NCI-H1048 (cell line): ENCODE results near the gene JUN.

Experiments used
- DNase-seq: peaks from one replicate; lab custom pipeline; 2025; lab: John Stamatoyannopoulos, UW

Gene JUN

DNA sequence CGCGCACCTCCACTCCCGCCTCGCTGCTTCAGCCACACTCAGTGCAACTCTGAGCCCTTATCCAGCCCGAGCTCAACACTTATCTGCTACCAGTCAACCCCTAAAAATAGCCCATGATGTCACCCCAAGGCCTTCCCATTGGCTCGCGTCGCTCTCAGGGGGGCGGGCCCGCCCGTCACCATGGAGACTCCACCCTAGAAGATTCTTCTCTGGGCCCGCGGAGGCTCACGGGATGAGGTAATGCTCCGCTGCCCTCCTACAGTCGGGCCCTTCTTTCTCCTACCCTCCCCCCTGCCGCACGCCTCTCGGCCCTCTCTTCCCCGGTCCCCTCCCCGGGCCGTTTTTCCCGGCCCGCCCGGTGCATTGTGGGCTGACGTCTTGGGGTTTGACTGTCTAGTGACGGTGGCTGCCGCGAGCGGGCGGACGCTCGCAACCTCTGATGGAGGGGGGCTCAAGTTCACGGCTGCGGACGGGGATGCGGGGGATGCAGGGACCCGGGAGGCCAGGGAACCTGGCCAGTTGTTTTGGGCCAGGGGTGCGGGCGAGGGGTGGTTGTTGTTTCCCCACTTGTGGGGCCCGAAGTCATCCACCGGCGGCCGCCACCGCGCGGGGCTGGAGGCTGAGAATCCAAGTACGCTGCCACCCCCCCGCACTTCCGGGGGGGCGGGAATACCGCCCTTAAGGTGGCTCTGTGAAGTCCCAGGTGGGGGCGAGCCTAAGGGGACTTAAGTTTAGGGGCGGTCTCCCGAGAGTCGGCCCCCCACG is at the start of gene JUN:
TSS of gene JUN (minus strand) at position 55 of the 765 bp plus-strand sequence. CDS start 977 bp downstream, outside the sequence.
- peak; percentile 88 for DNase-seq

DNA sequence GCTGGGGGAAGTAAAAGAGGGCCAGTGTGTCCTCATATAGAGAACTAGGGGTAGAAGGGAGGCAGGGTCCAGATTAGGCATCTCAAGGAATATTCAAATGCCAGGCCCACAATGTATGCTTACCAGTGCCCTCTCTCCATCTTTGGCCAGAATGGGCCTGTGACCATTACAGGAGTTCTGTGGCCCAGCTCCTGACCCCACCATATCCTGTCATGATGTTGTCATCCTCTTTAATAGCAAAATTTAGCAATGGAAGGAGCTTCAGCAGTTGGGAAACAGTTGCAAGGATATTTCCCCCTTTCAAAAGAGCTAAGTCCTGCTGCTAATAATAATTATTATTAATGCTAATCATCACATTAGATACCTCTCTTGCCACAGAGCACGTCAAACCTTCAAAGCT is 49.3 kb upstream of the JUN start:
- no peak for DNase-seq

DNA sequence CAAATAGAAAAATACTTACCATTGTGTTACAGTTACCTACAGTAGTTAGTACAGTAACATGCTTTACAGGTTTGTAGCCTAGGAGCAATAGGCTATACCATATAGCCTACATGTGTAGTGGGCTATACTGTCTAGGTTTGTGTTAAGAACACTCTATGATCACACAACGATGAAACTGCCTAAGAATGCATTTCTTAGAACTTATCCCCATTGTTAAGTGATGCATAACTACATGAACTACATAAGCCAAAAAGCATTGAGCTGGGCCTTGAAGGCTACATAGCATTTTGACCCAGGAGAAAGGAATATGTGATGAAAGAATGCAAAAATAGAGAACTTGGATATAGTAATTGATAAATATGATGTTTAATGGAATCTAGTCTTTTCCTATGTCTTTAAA is 46.4 kb upstream of the JUN start:
- no peak for DNase-seq

GRCh38 chr1:58829866-58830265 is 46.0 kb upstream of the JUN start:
- DNase-seq = no peak

- no peak for DNase-seq
Measured at GRCh38 chr1:58827298-58827697, 43.5 kb upstream of the JUN start.

DNA sequence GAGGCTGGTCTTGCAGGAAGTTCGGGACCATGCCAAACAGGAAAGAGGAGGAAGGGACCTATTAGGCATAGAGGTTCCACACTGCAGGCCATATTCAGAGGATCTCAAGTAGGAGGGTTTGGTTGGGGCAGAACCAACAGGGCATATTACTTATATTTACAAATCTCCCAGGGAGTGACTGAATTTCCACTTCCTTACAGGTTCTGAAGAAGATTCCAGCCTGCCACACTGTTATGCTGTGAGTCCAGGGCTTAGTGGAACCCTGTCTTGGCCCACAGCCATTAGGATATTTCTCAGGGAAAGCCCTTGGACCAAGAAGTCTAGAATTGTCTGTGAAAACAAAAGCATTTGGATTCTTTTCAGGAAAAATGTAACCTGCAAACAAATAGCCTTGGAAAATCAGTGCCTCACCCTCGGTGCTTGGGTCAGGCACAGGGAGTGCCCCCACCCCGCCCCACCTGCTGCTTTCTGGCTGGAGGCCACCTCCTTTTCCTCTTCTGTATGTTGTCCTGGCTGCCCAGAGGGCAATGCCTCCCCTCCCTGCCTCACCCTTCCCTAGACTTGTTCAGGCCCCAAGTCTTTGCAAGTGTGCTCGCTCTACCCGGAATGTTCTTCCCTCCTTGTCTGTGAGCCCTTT is 41.0 kb upstream of the JUN start:
- no peak for DNase-seq

- DNase-seq = no peak
Measured at GRCh38 chr1:58823481-58824010, 39.7 kb upstream of the JUN start.

GRCh38 chr1:58821309-58821708 is 37.5 kb upstream of the JUN start:
- no peak for DNase-seq

DNA sequence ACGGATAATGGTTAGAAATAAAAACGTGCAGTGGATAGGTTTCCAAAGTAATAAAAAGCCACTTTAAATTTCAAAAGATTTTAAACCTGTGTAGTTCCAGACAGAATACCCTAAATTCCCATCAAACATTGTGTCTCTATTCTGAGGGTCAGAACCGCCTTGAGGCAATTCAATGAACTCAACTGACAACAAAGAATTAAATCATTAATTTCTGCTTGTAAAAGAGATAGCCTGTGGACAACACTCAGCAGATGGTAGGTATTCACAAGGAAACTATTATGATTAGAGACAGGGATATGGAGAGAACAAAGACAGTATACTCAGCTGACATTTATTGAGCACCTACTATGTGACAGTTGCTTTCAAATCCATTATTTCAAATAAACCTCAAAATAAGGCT is 35.1 kb upstream of the JUN start:
- no peak for DNase-seq

DNA sequence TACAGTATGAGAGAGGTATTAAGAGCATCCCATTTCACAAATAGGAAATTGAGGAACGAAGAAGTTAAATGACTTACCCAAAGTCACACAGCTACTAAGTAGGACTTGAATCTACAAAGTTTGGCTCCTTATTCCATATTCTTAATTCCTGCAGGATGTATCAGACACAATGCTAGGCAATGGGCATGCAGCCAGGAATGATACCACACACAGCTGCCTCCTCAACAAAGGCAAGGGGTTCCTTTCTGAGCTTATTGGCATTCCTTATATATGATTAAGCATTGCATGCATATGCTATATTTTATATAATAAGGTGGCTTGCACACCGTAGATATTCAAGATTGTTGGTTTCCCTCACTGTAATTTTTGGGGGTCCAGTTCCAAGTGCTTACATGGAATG is 34.2 kb upstream of the JUN start:
- no peak for DNase-seq

GRCh38 chr1:58816747-58817221 is 32.9 kb upstream of the JUN start:
- no peak for DNase-seq

GRCh38 chr1:58816072-58816746 is 32.4 kb upstream of the JUN start:
- DNase-seq = peak; percentile 54

GRCh38 chr1:58815686-58816071 is 31.8 kb upstream of the JUN start:
- no peak for DNase-seq

DNA sequence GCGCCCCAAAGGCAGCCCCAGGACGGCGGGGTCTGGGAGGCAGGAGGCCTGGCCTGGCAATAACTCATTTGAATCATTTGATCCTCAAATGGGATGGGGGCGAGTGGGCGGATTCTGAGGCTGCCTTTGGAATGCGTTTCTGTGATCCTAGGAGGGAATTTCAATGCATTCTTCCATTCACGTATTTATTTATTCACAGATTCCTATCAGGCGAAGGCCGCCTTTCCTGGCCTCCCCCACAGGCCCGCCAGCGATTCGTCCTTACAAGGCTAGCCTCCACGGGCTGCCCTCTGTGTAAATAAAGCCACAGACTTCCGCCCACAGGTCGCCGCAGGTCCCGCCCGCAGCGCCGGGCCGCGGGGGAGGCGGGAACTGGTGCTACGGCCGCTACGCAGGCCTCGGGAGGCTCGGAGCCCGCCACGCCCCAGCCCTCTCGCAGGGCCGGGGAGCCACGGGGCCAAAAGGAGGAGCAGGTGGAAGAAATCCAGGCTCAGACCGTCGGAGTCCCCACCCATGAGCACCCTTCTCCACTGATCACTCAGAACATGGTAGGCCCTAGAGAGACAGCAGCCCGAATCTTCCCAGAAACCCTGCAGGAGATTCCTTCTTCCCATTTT is 31.3 kb upstream of the JUN start:
- DNase-seq = no peak

DNA sequence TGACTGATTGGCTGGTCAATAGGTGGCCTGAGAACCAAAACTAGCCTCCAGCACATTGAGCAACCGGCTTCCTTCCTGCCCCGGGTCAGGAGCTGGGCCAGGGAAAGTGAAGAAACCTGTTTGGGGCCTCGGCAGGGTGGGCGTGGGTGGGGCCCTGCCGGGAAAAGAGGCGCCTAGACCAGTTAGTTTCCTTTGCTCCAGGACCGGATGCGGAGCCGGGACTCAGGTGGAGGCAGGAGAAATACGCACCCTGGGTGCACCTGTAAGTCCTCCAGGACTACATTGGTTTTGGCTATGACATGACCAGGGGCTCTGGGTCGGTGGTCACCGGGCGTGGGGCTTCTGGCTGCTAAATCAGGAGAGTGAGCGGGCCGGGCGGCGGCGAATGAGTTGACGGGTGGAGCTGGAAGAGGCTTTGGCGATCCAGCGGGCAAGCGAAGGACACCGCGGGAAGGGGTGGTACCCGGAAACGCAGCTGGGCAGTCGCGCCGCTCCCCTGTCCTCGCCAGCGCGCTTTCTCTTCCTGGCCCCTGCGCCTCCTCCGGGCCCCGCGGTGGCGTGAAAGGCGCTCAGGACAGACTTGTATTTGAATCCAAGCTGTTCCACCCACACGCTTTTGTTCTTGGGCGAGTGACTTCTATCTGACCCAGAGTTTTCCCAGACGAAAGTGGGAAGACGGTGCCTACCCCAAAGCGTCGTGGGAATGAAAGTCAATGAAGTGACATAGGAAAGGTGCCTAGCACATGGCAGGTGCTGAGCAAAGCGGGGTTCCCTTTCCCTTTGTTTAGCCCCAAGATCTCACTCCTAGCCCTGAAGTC is 30.6 kb upstream of the JUN start:
- no peak for DNase-seq

- DNase-seq = no peak
Measured at GRCh38 chr1:58813801-58814200, 30.0 kb upstream of the JUN start.

GRCh38 chr1:58813361-58813760 is 29.5 kb upstream of the JUN start:
- no peak for DNase-seq

DNA sequence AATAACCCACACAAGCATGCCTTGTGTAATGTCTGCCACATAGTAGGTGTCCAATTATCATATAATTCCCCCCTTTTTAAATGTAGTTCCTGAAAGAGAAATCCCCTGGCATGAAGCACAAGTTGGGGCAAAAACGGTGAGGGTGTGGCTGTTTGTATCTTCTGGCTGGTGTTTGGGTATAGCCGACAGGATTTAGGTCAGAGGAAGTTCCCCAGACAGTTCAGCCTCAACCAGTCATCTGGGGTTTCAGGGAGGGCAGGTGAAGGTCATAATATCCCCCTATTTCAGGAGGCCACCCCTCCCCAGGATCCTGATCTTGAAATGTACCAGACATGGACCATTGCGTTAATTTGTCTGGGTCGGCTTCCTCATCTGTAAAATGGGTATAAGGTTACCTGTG is 29.1 kb upstream of the JUN start:
- DNase-seq = no peak

- no peak for DNase-seq
Measured at GRCh38 chr1:58812468-58812867, 28.6 kb upstream of the JUN start.

DNA sequence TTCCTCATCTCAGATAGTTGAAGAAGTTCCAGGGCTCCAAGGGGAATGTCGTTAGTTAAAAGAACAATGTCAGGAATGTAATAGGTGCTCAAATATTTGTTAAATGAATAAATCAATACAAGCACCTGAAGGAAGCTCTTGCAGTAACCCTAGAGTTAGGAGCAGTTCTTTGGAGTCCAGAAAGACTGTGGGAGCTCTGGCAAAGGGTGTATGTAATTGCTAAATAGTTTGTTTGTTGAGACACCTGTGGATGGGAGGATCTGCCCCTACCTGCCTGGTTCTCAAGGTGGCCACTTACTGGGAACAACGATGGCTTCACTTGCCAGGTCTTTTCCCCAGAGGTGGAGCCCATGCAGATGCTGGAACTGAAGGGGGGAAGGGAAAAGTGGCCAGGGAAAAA is 27.5 kb upstream of the JUN start:
- DNase-seq = no peak

DNA sequence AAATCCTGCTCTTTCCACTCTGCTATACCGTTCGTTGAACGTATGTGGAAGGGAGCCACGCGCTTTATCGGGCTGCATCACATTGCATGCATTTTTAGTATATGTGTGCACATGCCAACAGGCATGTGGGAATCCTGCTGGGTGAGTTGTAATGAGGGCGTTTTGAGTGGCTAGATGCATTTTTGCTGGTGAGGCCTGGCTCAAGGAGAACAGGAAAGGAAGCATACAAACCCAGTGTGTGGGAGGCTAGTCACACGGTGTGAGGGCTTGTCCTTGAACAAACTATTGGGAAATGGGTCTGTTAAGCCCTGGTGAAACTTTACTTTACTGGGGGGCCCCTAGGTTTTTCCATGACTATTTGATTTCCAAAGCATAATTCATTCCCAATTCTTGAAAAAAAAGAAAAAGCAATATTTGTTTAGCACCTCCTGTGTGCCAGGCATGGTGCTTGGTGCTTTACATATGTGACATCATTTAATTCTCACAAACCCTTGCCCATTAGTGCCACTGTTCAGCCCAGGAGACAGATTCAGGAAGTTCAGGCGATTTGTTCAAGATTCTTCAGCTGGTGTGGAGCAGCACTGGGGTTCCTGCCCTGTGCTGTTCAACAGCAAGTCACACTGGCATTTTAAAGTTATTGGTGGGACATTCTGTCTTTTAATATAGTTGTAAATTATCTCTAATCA is 25.6 kb upstream of the JUN start:
- DNase-seq = no peak
